ENCODE data around the gene CDC27.

DNA sequence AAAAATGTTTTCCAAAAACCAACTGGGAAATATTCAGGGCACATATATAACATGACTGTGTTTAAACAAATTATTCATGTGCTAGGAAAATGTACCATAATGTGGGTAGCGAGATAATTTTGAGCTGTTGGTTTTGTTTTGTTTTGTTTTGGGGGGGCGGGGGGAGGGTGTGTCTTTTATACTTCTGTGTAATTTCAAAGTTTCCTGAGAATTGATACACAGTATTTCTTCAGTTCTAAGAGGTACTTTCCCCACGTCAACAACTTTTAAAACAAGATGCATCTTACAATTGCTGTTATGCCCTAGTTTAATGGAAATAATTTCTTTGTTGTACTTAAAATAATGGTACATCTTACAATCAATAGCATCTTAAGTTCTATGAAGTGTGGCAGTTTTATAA lies 110.3 kb downstream of the CDC27 start:
- TF ChIP-seq CTCF (IDR thresholded peaks at IDR 0.05) (no peak), POLR2A (IDR thresholded peaks at IDR 0.05) (no peak)

All from right lobe of liver (tissue), 4 donors.